GM19467 (cell line): Measurements from ENCODE around the gene PHLPP2.
"Not testable (repeated sequence)": the region's sequence is repeated elsewhere in the genome, so short reads cannot be mapped to it uniquely, and the experiment has no call there.

Source experiments
- ATAC-seq: cut with Tn5 transposase; IDR thresholded peaks from one replicate; pipeline ENCODE4 v1.9.1; 2021; ENCODE audit warnings: mild to moderate bottlenecking, moderate library complexity; ENCODE audit not compliant: unreplicated experiment

Gene PHLPP2

DNA sequence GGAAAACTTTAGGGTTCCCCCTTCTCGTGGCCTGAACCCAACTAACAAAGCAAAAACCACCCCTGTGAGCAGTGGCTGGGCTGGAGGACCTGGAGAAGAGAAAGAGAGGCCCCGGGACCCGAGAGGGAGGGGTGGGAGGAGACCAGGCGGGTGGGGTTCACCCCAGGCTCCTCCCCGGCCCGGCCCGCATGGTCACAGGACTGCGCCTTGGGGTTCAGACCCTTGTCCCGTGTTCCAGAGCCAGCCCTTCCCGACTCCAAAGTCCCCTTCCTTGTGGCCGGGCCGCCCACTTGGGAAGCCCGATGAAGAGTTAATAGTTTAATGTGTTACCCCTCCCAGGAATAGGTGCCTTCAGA, 97.7 kb downstream of the PHLPP2 start:
- no peak for ATAC-seq

GRCh38 chr16:71626018-71626857, 98.3 kb downstream of the PHLPP2 start, which contains the start of gene MARVELD3:
Gene MARVELD3, plus strand, starts transcription at chr16:71626184. Its CDS starts 46 bp downstream, at chr16:71626230.
- no peak for ATAC-seq

DNA sequence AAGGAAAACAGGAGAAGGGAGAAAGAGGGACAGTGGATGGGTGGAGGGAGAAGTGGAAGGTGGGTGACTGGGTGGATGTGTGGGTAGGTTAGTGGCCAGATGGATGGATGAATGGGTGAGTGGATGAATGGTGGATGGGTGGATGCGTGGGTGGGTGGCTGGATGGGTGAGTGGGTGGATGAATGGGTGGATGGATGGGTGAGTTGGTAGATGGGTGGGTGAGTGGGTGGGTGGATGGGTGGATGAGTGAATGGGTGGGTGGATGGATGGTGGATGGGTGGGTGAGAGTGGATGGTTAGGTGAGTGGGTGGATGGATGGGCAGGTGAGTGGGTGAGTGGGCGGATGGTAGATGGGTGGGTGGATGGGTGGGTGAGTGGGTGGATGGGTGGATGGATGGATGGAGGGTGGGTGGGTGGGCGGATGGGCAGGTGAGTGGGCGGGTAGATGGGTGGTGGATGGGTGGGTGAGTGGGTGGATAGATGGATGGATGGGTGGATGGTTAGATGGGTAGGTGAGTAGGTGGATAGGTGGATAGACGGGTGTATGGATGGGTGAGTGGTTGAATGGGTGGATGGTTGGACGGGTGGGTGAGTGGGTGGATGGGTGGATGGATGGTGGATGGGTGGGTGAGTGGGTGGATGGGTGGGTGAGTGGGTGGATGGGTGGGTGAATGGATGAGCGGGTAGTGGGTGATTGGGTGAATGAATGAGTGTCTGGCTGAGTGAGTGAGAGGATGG, 99.2 kb downstream of the PHLPP2 start:
- no peak for ATAC-seq

DNA sequence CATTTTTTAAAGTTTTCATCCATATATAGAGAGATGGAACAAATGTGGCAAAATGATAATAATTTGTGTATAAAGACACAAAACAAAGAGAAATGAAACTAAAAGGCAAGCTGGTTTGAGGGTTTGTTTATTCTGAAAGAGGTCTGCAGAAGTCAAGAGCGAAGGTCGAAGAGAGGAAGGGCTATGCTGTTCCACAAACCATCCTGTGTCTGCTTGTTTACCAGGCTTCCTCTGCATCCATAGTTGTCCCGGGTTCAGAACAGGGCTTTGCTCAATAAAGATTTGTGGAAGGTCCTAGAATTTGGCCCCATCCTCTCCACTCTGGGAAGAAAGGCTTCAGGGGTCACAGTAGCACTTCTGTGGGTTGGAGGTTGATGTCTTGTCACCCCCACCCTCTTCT, 100.9 kb downstream of the PHLPP2 start:
- ATAC-seq: no peak

DNA sequence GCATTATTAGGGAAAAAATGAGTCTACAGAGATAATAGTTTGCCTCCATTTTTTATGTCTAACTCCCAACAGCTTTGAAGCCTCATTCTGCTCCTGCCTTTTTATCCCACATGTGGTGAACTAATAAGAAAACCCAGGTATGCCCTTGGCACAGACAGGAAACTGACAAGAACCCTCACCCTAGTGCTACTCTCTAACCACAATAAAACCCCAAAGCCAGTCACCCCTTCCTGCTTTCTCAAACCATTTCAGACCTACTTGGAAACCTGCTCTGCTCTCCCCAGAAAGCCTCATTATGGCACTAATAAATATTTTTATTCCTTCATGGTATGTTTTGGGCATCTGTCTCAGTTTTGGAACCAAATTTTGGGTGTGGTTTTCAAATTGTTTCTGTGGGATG, 102.4 kb downstream of the PHLPP2 start:
- ATAC-seq: no peak

GRCh38 chr16:71618429-71618828, 106.1 kb downstream of the PHLPP2 start:
- ATAC-seq: no peak

DNA sequence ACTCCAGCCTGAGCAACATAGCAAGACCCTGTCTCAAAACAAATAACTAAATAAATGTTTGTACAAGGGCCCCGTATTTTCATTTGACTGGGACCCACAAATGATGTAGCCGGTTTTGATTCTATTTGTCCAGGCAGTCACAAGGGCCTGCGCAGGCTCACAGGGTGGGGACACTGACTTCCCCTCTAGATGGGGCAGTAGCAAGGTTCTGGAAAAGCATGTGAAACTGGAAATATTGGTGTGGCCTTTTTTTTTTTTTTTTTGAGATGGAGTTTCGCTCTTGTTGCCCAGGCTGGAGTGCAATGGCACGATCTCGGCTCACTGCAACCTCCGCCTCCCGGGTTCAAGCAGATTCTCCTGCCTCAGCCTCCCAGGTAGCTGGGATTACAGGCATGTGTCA, 109.5 kb downstream of the PHLPP2 start:
- not testable (repeated sequence) for ATAC-seq

GRCh38 chr16:71610936-71611871, 113.3 kb downstream of the PHLPP2 start:
- no peak for ATAC-seq

DNA sequence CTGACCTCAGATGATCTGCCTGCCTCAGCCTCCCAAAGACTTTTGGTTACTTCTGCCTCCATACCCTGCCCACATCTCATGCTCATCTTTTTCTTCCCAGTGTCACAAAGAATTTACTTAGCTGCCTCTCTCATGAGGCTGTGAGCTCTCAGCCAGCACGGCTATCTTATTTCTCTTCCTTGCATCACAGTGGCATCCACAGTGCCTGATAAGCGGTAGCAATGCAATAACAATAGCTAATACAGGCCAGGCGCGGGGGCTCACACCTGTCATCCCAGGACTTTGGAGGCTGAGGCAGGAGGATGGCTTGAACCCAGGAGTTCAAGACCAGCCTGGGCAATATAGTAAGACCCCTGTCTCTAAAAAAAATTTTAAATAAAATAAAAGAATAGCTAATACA, 114.1 kb downstream of the PHLPP2 start:
- ATAC-seq: no peak

DNA sequence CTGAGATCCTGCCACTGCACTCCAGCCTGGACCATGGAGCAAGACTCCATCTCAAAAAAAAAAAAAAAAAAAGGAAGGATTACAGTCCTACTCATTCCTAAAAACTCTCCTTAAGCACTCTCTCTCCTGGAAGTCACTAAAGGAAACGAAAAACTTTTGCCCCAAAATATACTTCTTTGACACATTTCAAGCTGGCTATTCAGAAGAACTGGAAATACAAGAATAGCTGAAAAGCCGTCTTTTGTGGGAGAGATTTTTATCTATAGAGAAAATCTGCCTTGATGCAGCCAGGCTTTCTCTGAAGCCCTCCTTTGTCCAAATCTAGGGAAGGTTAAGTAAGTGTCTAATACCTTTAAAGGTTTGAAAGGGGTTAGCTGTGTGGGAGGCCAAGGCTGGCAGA, 115.4 kb downstream of the PHLPP2 start:
- no peak for ATAC-seq

DNA sequence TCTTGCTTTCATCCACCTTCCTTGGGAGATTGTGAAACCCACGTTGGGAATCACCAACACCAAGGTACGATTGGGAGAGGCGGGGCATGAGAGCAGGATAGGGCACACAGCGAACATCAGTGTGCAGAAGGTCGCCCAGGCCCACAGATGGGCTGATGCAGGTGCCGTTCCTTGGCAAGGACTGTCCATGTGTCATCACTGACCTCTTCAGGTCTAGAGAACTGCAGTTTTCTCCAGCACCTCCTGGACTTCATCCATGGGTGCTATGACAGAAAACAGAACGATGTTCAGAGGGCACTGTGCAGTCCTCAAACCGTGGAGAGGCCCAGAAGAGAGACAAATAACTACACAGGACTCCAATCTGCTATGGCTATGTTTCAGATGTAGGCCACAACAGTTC, 123.7 kb downstream of the PHLPP2 start:
- ATAC-seq: no peak

DNA sequence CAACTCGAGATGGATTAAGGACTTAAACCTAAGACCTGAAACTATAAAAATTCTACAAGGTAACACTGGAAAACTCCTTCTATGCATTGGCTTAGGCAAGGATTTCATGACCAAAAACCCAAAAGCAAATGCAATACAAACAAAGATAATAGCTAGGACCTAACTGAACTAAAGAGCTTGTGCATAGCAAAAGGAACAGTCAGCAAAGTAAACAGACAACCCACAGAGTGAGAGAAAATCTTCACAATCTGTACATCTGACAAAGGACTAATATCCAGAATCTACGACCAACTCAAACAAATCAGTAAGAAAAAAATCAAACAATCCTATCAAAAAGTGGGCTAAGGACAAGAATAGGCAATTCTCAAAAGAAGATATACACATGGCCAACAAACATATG, 126.1 kb downstream of the PHLPP2 start:
- not testable (repeated sequence) for ATAC-seq

GRCh38 chr16:71595340-71595826, 129.1 kb downstream of the PHLPP2 start:
- not testable (repeated sequence) for ATAC-seq
